Measurements from ENCODE around the gene DNAAF3. TPM values are rescaled to one million over a fixed set of nuclear protein-coding genes. Genes with fewer than 3 reads are reported as not detected.

The DNAAF3 gene
- total RNA-seq, 1 experiment from 2014 or later, result 4.2 TPM

- H3K9me3 ChIP-seq (ENCODE audit: low read depth, low read length, poor library complexity, severe bottlenecking), result no peaks in the 10 kb centered on the region
- ChIA-PET POLR2A (ENCODE audit: low non-redundant PET) (no interaction called here), CTCF (no interaction called here)
- peaks cover 21% of the 10 kb centered on the region for H3K4me1 ChIP-seq (ENCODE audit: insufficient read depth, low read length, poor library complexity, severe bottlenecking)
- intact Hi-C loops (cut with micrococcal nuclease; ENCODE audit: unreplicated experiment), result no loop called here
- BruUV-seq (replicated peaks), result no TSS peak
- H3K4me3 ChIP-seq (ENCODE audit: low read depth, low read length, poor library complexity, severe bottlenecking), result no peak overlapping the region
- no peak overlapping the region for H3K27ac ChIP-seq (ENCODE audit: low read depth, low read length, poor library complexity, severe bottlenecking)
- no peak for TF ChIP-seq EZH2 (IDR thresholded peaks at IDR 0.05; ENCODE audit: borderline replicate concordance, low read depth, low read length, poor library complexity, severe bottlenecking)
- no peak for TF ChIP-seq CTCF (conservative IDR thresholded peaks at IDR 0.05; ENCODE audit: low read depth, low read length)
- H3K36me3 ChIP-seq (ENCODE audit: insufficient read depth, low read length, poor library complexity, severe bottlenecking), result no peaks in the 10 kb centered on the region
- H3K27me3 ChIP-seq (replicated peaks; ENCODE audit: insufficient read depth, low read depth, low read length, poor library complexity), result no peaks in the 10 kb centered on the region
- DNase-seq (ENCODE audit: low spot score), result no peak
These were observed 12.7 kb downstream of the DNAAF3 start for GRCh38 chr19:55153652-55154264.

- no peaks in the 10 kb centered on the region for H3K36me3 ChIP-seq (ENCODE audit: insufficient read depth, low read length, poor library complexity, severe bottlenecking)
- no peak overlapping the region for H3K4me3 ChIP-seq (ENCODE audit: low read depth, low read length, poor library complexity, severe bottlenecking)
- H3K4me1 ChIP-seq (ENCODE audit: insufficient read depth, low read length, poor library complexity, severe bottlenecking), result peaks cover 19% of the 10 kb centered on the region
- intact Hi-C loops (cut with micrococcal nuclease; ENCODE audit: unreplicated experiment), result no loop called here
- peak overlapping the region; percentile 73 for H3K27ac ChIP-seq (ENCODE audit: low read depth, low read length, poor library complexity, severe bottlenecking)
- ChIA-PET CTCF (no interaction called here), POLR2A (ENCODE audit: low non-redundant PET) (no interaction called here)
- TF ChIP-seq CTCF (conservative IDR thresholded peaks at IDR 0.05; ENCODE audit: low read depth, low read length) (no peak), EZH2 (IDR thresholded peaks at IDR 0.05; ENCODE audit: borderline replicate concordance, low read depth, low read length, poor library complexity, severe bottlenecking) (no peak)
- no peaks in the 10 kb centered on the region for H3K9me3 ChIP-seq (ENCODE audit: low read depth, low read length, poor library complexity, severe bottlenecking)
- H3K27me3 ChIP-seq (replicated peaks; ENCODE audit: insufficient read depth, low read depth, low read length, poor library complexity), result no peaks in the 10 kb centered on the region
- DNase-seq (ENCODE audit: low spot score), result peak; percentile 84
- no TSS peak for BruUV-seq (replicated peaks)
These were observed 14.4 kb downstream of the DNAAF3 start for GRCh38 chr19:55152017-55152416.

- ChIA-PET POLR2A (ENCODE audit: low non-redundant PET) (interaction anchor here (0.7 kb wide), 1 partner anchor 15 kb away, joined by 4 read pairs; no protein-coding TSS in a partner anchor), CTCF (no interaction called here)
- Histone ChIP-seq H3K36me3 (ENCODE audit: insufficient read depth, low read length, poor library complexity, severe bottlenecking) (no peaks in the 10 kb centered on the region), H3K27me3 (replicated peaks; ENCODE audit: insufficient read depth, low read depth, low read length, poor library complexity) (no peaks in the 10 kb centered on the region), H3K4me1 (ENCODE audit: insufficient read depth, low read length, poor library complexity, severe bottlenecking) (peaks cover 27% of the 10 kb centered on the region), H3K4me3 (ENCODE audit: low read depth, low read length, poor library complexity, severe bottlenecking) (no peak within 1 kb of the TSS), H3K9me3 (ENCODE audit: low read depth, low read length, poor library complexity, severe bottlenecking) (no peaks in the 10 kb centered on the region), H3K27ac (ENCODE audit: low read depth, low read length, poor library complexity, severe bottlenecking) (no peak within 1 kb of the TSS)
- intact Hi-C loops (cut with micrococcal nuclease; ENCODE audit: unreplicated experiment), result no loop called here
- no peak for TF ChIP-seq EZH2 (IDR thresholded peaks at IDR 0.05; ENCODE audit: borderline replicate concordance, low read depth, low read length, poor library complexity, severe bottlenecking)
- no peak for TF ChIP-seq CTCF (conservative IDR thresholded peaks at IDR 0.05; ENCODE audit: low read depth, low read length)
- peak; percentile 56 for DNase-seq (ENCODE audit: low spot score)
- BruUV-seq (replicated peaks), result no TSS peak
These were observed 17.1 kb downstream of the DNAAF3 start, which contains the start of gene TNNT1 for GRCh38 chr19:55149078-55150003. Gene TNNT1 (minus strand): TSS chr19:55149206. CDS start chr19:55147157, 2,049 bp downstream.

Data from A673 (cell line).